Subcutaneous abdominal adipose tissue (tissue), 5 donors: ENCODE results near the gene CBX8.

Experiments
- H3K27ac ChIP-seq: one replicate; pipeline ENCODE4 v1.7.0; 2013; ENCODE audit warnings: low read depth, mild to moderate bottlenecking, inconsistent platforms, low read length, moderate library complexity
- H3K27me3 ChIP-seq, 5 donors: one replicate each; pipeline ENCODE4 v1.7.0; 2013; ENCODE audit warnings: low read length in 5 of 5, inconsistent platforms in 1 of 5; ENCODE audit not compliant: control insufficient read depth in 5 of 5, insufficient read depth in 4 of 5
- H3K36me3 ChIP-seq, 5 donors: one replicate each; pipeline ENCODE4 v1.7.0; 2013; ENCODE audit warnings: low read length in 5 of 5; ENCODE audit not compliant: control insufficient read depth in 5 of 5, insufficient read depth in 5 of 5
- H3K4me1 ChIP-seq, 5 donors: one replicate each; pipeline ENCODE4 v1.7.0; 2013; ENCODE audit warnings: low read length in 5 of 5, mild to moderate bottlenecking in 3 of 5, moderate library complexity in 1 of 5; ENCODE audit not compliant: control insufficient read depth in 5 of 5, insufficient read depth in 5 of 5
- H3K4me3 ChIP-seq, 5 donors: one replicate each; pipeline ENCODE4 v1.7.0; 2013; ENCODE audit warnings: low read length in 5 of 5, low read depth in 1 of 5
- H3K9ac ChIP-seq, 5 donors: one replicate each; pipeline ENCODE4 v1.7.0; 2013; ENCODE audit warnings: low read length in 5 of 5, mild to moderate bottlenecking in 4 of 5, moderate library complexity in 3 of 5
- H3K9me3 ChIP-seq, 5 donors: one replicate each; pipeline ENCODE4 v1.7.0; 2013; ENCODE audit warnings: low read length in 5 of 5; ENCODE audit not compliant: control insufficient read depth in 5 of 5
- donor health status: healthy.
- donor health status: healthy.
- donor health status: healthy.
- donor health status: healthy.
- donor health status: healthy.

Gene CBX8

DNA sequence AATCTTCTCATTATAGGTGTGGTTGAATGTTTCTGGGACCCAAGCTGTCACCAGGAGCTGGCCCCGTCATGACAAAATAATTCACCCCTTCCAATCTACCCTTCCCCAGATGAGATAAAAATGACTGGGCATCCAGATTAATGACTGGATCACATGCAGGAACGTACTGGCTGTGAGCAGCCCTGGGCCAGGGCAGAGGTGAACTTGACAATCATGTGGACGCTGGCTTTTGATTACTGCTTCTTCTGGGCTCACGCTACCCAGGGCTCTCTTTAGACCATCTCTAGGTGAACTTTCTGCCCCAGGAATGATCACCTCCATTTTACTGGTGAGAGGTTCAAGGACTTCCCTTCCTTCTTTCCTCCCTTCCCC, 24.1 kb upstream of the CBX8 start:
- Histone ChIP-seq H3K9me3 (no peaks in the 10 kb centered on the region), H3K4me1 (peaks cover 0 to 4% (median 0%) of the 10 kb centered on the region in 5 donors), H3K27me3 (peaks cover 0 to 20% (median 16%) of the 10 kb centered on the region in 5 donors), H3K36me3 (no peaks in the 10 kb centered on the region), H3K9ac (no peak overlapping the region), H3K4me3 (no peak overlapping the region), H3K27ac (no peak overlapping the region)

DNA sequence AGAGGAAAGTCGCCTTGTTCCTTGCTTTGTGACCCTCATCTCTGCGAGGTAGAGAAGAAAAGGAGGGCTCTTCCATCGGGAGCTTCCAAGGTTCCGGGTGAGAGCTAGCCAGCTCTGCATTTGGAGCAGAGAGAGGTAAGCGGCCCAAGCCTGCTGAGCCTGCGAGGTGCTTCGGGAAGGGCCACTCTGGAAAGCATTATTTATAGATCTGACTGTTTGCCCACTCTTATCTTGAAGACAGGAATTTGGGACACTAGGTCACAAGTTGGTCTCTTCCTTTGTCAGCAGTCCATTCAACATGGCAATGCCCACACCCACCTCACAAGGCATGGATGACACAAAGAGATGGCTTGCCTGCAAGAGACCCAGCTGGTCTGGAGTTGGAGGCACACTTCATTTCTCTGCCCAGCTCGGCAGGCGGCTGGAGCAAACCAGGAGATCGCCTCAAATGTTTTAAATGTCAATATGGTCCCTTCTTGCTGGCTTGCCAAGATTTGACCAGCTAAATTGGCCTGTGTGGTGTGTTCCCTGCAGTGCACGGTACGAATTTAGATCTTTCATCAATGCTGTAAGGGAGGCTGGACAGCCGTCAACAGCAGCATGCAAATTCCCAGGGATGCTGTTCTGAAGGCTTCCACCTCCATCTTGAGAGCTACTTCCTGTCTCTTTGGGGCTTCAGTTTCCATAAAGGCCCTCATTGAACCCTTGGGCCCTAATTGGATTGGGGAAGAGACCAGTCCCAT, 22.8 kb upstream of the CBX8 start:
- peaks cover 0 to 30% (median 19%) of the 10 kb centered on the region in 5 donors for H3K27me3 ChIP-seq

DNA sequence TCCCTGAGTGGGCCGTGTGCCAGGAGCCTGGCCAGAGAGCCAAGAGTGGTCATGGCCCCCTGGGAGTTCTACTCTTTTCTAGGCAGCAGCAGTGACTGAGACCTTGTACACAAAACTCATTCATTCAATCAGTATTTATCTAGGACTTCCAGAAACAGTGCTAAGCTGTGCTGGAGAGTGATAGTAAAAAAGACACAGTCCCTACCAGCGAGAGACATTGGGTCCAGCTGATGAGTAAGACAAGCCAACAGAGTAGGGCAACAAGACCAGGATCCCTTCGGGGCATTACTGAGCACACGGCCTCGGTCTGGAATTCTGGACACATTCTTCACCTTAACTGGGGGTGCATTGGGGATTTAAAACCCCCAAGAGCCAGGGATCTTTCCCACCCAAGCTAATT, 22.2 kb upstream of the CBX8 start:
- H3K27ac ChIP-seq: no peak overlapping the region
- peaks cover 0 to 17% (median 14%) of the 10 kb centered on the region in 5 donors for H3K4me1 ChIP-seq
- peaks cover 3 to 37% (median 24%) of the 10 kb centered on the region in 5 donors for H3K27me3 ChIP-seq
- H3K9ac ChIP-seq: no peak overlapping the region
- no peaks in the 10 kb centered on the region for H3K9me3 ChIP-seq
- no peaks in the 10 kb centered on the region for H3K36me3 ChIP-seq
- H3K4me3 ChIP-seq: no peak overlapping the region

More for the DNA sequence above, 22.8 kb upstream of the CBX8 start:
- Histone ChIP-seq H3K4me3 (no peak overlapping the region), H3K36me3 (no peaks in the 10 kb centered on the region), H3K9me3 (no peaks in the 10 kb centered on the region), H3K9ac (no peak overlapping the region), H3K4me1 (peaks cover 0 to 11% (median 9%) of the 10 kb centered on the region in 5 donors), H3K27ac (no peak overlapping the region)

DNA sequence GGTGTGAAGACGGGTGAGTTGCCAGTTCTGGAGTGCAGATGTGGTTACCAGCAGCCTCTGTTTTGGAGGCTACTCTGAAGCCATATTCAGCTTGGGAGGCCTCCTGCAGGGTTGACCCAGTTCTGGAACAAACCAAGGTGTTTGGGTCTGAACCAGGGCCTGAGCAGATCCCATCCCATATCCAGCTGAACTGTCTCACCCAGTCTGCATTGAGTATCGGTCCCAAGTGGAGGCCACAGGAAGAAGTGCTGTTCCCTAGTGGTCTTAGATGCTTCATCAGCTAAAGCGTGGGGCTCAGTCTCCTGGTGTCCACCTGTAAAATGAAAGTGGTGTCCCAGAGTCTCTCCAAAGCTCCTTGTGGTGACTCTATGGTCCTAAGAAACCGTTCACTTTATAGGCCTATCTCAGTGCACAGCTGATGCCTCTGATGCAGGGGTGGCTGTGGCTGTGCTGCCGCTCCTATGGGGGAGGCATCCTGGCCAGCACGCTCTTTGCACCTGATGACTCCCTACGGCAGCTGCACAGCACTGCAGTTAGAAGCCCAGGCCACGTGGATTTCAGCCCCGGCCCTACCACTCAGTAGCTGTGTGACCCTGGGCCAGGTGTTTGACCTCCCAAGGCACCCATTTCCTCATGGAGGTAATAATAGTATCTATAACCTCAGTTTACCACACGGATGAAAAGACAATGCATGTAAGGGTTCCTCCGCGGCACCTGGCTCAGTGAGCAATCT, 21.3 kb upstream of the CBX8 start:
- Histone ChIP-seq H3K9ac (no peak overlapping the region), H3K36me3 (no peaks in the 10 kb centered on the region), H3K4me1 (peaks cover 0 to 18% (median 15%) of the 10 kb centered on the region in 5 donors), H3K4me3 (no peak overlapping the region), H3K27me3 (peaks cover 4 to 37% (median 24%) of the 10 kb centered on the region in 5 donors), H3K27ac (no peak overlapping the region), H3K9me3 (no peaks in the 10 kb centered on the region)

DNA sequence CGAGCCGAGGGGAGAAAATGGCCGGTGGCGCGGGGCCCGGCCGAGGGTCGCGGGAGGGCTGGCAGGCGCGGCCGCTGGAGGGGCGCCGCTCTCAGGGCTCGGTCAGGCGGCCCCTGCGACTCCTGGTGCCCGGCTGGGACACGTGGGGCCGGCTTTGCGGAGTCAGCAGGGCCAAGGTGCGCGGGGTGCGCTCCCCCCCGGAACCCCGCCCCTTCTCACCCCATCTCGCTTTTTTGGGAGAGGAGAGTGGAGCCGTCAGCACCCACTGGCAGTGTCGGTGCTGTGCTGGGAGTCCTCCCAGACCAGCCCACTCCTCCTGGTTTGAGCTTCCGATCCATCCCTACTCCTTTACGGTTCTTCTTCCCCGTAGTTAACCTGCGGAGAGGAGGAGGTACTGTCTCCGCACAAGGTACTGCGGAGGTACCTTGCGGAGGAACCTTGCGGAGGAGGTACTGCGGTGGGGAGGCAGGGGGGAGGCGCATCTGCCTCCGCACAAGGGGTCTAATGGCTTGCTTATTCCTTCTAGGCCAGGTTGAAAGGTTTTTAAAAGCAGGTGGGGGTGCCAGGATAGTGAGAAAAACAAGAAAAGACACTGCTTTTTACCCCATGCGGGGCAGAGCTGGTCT, 19.1 kb upstream of the CBX8 start:
- Histone ChIP-seq H3K9ac (no peak overlapping the region), H3K4me3 (no peak overlapping the region), H3K36me3 (no peaks in the 10 kb centered on the region), H3K27ac (no peak overlapping the region), H3K9me3 (no peaks in the 10 kb centered on the region), H3K4me1 (peaks cover 0 to 39% (median 32%) of the 10 kb centered on the region in 5 donors), H3K27me3 (peaks cover 24 to 57% (median 43%) of the 10 kb centered on the region in 5 donors)

DNA sequence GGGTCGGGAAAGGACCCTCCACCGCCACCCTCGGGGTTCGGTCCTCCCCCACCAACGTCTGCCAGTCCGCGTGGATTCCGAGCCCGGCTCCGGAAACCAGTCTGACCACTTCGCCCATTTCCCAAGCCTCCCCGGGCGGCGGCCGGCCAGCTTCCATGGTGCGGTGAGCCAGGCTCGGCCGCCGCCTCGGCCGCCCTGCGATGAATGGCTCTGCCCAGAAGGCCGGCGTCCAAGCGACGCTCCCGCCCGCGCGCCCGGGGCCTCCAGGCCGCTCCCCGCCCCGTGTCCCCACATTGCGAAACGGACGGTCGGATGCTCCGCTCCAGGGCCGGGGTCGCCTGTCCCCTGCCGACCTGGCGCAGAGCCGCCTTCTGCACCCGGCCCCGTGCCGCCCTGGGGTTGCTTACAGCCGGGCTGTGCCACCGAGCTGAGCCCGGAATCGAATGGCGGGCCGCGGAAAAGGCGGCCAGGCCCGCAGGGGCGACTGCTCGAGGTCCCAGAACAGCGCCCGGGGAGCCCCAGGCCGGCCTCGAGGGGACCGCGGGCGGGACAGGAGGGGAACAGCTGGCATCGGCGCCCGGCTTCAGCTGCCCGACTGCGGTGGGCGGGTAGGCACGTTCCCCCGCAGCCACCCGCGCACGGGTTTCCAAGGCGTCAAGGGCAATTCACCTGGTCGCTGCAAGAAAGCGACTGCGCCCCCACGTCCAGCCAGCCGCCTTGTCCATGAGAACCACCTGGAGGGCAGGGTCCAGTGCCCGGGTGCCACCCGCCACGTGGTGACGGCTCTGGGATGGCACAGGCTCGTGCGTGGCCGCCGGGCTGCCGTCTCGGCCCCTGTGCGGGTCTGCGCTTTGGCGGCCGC, 18.3 kb upstream of the CBX8 start:
- Histone ChIP-seq H3K4me3 (peak overlapping the region in 2 of 5 donors; percentile 17 to 42), H3K36me3 (no peaks in the 10 kb centered on the region), H3K9me3 (no peaks in the 10 kb centered on the region), H3K27me3 (peaks cover 27 to 62% (median 49%) of the 10 kb centered on the region in 5 donors), H3K9ac (no peak overlapping the region), H3K27ac (no peak overlapping the region), H3K4me1 (peaks cover 0 to 44% (median 37%) of the 10 kb centered on the region in 5 donors)

DNA sequence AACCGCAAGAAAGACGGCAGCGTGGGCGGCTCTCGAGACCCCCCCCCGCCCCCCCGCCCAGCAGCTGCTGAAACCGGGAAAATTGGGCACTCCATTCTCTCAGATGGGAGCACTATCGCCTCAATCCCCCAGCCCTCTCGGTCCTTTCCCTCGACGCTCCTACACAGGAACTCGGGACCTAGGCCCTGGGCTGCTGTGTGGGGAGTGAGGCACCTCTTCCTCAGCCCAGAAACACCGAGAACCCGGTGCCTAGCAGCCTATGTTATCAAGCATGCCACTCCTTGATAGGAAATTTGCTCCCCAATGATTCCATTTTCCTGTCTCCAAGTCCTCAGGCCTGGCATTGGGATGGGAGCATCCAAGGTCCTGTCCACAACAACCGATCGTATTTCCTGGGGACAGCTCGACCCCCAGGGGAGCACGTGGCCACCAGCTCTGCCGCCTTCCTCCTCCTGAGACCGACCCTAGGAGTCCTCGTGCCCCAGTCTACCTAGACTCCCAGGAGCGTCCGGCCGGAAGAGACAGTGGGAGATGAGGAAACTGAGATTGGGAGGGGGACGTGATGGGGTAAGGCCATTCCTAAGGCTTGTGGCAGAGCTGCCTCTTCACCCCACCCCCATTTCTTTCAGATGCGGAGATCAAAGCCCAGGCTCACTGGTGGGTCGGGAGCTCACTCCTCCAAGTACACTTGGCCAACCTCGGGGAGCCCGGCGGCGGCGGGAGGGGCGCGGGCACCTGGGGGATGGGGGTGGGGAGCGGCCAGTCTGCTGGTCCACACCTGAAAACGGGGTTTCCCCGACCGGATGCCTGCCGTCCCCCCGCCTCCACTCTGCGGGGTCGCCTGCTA, 17.5 kb upstream of the CBX8 start:
- Histone ChIP-seq H3K27ac (no peak overlapping the region), H3K27me3 (peaks cover 28 to 64% (median 51%) of the 10 kb centered on the region in 5 donors), H3K9me3 (no peaks in the 10 kb centered on the region), H3K9ac (no peak overlapping the region), H3K36me3 (no peaks in the 10 kb centered on the region), H3K4me1 (peaks cover 0 to 45% (median 37%) of the 10 kb centered on the region in 5 donors), H3K4me3 (peak overlapping the region in 1 of 5 donors; percentile 42)

DNA sequence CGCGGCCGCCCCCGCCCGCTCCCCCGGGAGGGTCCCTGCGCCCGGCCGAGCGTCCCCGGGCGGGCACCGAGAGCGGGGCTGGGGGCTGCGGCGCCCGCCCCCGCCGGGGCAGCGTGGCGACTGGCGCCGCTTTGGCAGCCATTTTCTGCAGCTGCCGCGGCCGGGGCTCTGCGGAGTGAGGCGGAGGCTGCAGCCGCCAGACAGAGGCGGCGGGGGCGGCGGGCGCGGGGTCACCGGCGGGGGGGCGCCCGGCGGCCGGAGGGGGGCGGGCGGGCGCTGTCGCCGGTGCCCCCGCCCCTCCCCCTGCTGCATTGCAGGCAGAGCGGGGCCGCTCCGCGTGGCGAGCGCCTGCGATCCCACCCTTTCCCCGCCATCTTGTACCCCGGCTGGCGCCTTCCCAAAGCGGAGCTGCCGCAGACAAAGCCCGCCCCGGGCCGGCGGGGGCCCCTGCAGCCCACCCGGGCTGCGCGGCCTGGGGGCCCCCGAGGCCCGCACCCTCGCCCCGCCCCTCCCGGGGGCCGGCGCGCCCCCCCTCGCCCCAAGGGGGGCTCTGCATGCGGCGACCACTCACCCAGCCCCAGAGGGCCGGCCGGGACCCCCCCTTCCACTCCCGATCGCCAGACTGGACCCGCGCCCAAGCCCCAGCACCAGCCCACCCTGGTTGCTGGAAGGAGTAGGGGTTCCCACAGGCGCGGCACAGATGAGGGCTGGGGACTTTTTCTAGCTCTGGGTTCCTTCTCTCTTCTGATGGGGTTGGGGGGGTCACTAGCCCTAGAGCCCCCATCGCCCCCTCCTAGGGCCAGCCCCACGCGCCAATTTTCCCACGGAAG, 16.6 kb upstream of the CBX8 start:
- Histone ChIP-seq H3K36me3 (no peaks in the 10 kb centered on the region), H3K27me3 (peaks cover 37 to 70% (median 60%) of the 10 kb centered on the region in 5 donors), H3K9ac (no peak overlapping the region), H3K4me3 (no peak overlapping the region), H3K4me1 (peaks cover 0 to 49% (median 37%) of the 10 kb centered on the region in 5 donors), H3K27ac (no peak overlapping the region), H3K9me3 (no peaks in the 10 kb centered on the region)
